NB4 (cell line): Measurements from ENCODE around the gene PSMG3.

Experiments
- CTCF ChIP-seq: IDR thresholded peaks from one replicate; pipeline ENCODE4 v1.5.1; 2012; ENCODE audit warnings: low read depth, low read length
- MAX ChIP-seq: IDR thresholded peaks from 2 replicates; pipeline ENCODE4 v1.6.1; 2011; ENCODE audit warnings: low read depth, low read length
- MYC ChIP-seq: IDR thresholded peaks from 2 replicates; pipeline ENCODE4 v1.6.1; 2011; ENCODE audit warnings: low read depth, low read length
- POLR2A ChIP-seq: IDR thresholded peaks from 2 replicates; pipeline ENCODE4 v1.6.1; 2011; ENCODE audit warnings: mild to moderate bottlenecking; ENCODE audit not compliant: insufficient read length; ENCODE audit errors: extremely low read depth

GRCh38 chr7:1586126-1586826 is 16.4 kb upstream of the PSMG3 start:
- TF ChIP-seq CTCF (no peak), POLR2A (no peak), MAX (no peak), MYC (no peak)
